ENCODE results near the gene C6orf52.
"Not testable (repeated sequence)": the region's sequence is repeated elsewhere in the genome, so short reads cannot be mapped to it uniquely, and the experiment has no call there.

C6orf52 gene

GRCh38 chr6:10695086-10695657, 756 bp upstream of the C6orf52 start:
- peak; percentile 23 for DNase-seq

DNA sequence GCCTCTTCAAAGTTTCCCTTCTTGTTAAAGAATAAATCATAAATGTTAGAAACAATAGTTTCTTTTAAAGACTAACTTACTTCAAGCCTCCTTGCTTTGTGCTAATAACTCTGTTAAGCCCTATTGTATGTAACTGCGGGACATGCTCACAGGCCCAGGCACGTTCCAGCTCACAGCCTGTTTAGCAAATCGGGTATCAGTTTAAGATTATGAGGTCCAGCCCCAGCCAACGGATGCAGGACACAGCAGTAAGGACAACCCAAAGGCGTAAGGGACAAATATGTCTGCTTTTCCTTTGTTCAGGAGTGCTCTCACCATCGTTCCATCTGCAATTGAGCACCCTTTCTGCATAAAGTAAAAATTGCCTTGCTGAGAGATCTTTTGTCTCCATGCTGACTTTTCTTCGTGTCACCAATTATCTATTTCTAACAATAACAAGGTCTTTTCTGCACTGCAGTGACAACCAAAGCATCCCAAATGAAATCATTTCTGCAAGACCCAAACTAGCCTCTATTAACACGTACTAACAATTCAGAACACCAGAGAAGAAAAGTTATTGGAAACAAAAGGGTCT, 1.4 kb downstream of the C6orf52 start:
- no peak for DNase-seq

DNA sequence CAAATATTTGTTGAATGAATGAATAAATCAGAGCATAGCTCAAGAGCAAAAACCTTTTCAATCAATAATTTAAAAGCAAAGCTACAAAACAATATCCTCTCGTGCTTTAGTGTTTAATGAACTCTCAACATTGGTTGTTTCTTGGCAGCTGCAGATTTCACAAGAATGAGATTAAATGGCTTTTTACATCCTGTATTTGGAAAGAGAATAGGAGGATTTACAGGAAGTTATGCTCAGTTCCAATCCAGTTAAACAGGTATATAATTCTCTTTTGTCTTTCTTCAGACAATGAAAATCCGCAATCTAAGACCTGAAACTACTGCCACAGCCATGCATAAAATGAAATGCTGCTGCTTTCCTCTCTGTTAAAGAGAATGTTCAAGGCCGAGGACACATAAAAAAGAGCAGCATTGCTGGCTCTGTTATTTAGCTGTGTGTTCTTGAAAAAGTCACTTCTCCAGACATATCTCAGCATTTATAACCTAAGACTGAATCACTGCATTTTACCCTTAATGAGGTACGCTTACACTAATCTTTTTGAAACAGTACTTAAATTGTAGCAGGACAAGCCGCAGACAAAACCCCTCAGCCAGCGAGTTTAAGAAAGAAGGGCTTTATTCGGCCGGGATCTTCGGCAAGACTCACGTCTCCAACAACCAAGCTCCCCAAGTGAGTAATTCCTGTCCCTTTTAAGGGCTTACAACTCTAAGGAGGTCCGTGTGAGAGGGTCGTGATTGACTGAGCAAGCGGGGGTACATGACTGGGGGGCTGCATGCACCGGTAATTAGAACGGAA, 3.6 kb downstream of the C6orf52 start:
- DNase-seq, result no peak

DNA sequence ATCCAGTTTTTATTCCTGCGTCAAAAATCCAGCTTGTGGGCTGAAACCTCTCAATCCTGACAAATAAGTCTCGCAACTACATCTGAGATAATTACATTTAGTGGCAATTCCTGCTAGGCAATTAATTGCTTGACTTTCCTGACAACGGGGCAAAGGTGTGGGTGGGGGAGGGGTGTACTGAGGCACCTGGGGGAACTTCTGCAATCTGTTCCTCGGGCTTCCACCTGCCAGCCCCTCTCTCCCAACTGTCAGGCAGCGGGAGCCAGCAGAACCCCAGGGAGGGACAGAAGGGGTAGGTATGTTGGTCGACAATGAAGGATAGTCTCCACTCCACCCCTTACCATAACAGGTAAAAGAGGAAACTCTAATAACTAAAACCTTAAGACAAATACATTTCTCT, 6.8 kb downstream of the C6orf52 start:
- peak; percentile 78 for DNase-seq

DNA sequence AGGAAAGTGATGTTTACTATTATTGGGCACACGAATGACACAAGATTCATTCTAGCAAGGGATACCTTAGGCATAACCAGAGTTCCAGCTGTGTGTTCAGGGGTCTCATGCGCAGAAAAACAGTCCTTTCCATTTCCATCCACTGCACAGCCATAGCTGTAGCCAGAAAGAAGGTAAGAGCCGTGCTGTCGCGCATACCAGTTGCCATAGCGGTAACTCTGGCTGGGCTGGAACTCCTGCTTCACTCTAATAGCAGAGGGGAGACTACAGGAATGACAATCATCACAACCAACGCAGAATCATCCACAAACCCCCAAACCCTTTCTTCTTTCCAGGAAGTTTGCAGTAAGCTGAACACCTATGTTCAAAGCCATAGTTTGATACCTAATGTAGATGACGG, 7.5 kb downstream of the C6orf52 start:
- DNase-seq, result no peak

DNA sequence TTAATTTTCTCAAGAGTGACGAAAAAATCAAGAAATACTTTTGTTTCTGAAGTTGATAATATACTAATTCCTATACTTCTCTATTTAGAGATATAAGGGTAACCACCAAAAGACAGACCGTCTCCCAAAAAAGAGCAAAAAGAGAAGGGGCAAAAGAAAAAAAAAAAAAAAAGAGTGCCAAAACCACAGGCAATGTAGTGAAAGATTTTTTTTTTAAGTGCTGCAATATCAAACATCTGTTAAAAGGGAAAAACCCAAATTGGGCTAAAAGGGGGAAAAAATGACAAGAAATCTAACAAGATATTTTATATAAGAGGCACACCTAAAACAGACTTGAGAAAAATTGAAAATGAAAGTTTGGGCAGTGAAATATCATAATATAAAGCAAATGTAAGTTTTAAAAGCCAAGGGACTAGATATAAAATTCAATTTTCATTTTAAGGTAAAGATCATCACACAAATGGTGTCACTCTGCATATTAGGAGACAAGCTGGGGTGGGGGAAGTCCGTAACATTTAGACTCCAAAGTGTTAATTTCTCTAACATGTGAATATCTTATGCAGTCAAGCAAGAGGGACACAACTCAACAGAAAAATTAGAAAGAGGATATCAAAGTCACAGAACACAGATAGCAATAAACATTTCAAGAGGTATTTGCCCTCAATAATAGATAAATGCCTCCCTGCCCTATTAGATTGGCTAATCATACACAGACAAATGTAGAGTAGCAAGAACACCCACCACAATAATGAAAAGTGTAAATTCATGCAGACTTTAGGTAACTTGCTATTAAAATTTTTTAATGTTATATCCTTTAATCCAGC, 9.1 kb downstream of the C6orf52 start:
- no peak for DNase-seq

DNA sequence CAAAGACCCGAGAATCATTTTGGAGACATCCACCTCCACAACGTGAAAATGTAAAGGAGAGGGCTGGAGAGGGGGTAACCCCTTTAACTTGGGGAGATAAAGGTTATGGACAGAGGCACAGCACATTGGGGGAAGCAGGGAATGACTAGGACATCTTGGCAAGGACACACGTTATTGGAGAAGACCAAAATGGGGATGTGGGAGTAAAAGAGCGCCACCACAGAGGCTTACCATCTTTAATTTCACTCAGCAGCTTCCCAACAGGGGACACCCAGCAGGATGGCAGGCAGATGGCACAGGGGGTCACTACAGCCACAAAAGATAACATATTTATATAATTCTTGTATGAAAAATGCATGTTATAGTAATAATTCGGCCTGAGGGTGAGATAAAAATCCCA, 9.8 kb downstream of the C6orf52 start:
- DNase-seq, result no peak

DNA sequence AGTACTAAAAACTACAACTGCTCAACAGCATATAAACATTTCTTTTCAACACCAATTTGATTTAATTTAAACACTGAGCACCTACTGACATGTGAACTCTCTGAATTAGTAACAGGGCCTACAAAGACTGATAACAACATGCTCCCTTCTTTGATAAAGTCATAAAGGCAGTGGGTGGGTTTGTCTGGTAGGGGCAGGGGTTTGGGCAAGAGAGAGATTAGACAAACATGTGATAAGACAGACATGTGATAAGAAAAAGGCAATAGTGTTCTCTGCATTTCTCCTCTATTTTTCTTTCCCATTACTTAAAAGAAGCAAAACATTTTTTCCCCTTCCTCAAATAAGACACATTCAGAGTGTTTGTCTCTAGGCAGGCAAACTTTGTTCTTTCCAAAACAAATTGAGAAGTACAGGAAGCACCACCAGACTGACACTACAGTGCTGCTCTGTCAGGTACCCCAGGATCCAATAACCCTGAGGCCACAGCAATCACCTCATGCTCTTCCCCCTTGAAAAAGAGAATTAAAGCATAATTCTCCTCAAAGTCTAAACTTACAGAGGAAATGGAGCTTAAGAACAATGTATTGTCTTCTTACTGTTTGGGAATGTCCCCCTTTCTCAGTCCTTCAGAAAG, 11.9 kb downstream of the C6orf52 start:
- DNase-seq, result no peak

DNA sequence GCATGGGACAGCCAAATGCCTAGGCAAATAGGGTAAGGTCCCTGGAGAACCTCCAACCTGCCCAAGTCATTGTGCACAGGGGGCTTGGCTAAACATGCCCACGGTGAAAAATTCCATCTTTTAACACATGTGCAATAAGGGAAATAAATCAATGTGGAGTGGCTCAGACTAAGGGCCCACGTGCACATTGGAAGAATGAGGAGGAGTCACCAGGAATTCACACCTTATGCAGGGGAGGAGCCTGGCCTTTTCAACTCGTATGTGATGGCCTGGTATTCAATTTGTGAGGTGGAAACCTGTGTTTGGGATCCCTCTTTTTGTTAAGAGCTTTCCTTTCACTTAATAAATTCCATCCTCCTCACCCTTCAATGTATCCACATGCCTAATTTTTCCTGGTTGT, 12.6 kb downstream of the C6orf52 start:
- no peak for DNase-seq

DNA sequence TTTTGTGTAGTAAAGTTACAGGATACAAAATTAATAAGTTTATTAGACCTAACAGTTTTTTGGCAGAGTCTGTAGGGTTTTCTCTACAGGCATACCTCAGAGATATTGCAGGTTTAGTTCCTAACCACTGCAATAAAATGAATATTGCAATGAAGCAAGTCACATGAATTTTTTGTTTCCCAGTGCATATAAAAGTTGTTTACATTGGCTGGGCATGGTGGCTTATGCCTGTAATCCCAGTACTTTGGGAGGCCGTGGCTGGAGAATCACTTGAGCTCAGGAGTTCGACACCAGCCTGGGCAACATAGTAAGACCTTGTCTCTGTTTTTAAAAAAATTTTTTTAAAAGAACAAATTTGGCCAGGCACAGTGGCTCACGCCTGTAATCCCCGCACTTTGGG, 16.0 kb downstream of the C6orf52 start:
- DNase-seq, result no peak

GRCh38 chr6:10676403-10676802, 18.0 kb downstream of the C6orf52 start:
- no peak for DNase-seq

DNA sequence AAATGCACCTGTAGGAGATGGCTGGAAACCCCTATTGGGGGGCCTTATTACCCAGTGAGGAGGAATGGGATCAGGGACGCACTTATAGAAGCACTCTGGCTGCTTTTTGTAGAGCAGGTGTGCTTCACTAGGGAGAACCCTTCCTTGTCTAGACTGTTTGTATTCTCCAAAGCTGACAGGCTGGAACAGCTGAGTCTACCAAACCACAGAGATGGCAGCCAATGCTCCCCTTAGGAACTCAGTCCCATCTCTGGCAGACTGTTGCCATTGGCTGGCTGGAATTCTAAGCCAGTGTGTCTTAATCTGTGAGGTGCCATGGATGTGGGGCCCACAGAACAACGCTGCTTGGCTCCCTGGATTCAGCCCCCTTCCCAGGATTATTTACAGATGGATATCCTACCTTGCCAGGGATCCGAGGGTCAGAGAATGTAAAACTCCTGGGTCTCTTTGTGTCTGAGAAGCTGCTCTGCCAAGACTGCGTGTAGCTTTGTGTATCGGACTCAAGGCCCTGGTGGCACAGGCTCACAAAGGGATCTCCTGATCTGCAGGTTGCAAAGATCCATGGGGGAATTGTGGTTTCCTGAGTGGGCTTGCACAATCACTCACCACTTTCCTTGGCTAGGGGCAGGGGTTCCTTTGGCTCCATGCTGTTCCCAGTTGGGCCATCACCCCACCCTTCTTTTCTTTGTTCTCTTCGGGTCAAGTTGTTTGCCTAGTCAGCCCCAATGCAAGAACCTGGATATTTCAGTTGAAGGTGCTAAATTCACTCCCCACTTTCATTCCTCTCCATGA, 26.1 kb downstream of the C6orf52 start:
- no peak for DNase-seq

DNA sequence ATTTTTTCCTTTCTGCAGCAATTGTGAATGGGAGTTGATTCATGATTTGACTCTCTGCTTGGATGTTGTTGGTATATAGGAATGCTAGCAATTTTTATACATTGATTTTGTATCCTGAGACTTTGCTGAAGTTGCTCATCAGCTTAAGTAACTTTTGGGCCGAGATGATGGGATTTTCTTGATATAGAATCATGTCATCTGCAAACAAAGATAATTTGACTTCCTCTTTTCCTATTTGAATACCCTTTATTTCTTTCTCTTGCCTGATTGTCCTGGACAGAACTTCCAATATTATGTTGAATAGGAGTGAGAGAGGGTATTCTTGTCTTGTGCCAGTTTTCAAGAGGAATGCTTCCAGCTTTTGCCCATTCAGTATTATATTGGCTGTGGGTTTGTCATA, 28.8 kb downstream of the C6orf52 start:
- DNase-seq, result not testable (repeated sequence)

DNA sequence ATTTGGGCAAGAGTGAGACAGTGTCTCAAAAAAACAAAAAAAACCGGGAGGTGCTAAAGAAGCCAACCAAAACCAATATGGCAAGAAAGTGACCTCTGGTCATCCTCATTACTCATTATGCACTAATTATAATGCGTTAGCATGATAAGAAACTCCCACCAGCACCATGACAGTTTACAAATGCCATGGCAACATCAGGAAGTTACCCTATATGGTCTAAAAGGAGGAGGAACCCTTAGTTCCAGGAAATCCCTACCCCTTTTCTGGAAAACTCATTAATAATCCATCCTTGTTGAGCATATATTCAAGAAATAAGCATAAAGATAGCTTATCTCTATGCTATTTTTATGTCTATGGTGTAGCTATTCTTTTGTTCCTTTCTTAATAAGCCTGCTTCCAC, 31.7 kb downstream of the C6orf52 start:
- no peak for DNase-seq

DNA sequence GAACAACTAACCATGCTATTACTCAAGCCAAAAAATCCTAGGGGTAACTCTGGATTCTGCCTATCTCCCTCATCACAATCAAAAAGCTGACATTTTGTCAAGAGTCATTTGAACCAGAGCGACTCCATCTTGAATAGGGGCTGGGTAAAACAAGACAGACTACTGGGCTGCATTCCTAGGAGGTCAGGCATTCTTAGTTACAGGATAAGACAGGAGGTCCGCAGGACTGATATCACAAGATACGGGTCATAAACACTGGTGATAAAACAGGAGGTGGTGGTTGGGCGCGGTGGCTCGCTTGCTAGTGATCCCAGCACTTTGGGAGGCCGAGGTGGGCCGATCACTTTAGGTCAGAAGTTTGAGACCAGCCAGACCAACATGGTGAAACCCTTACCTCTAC, 32.2 kb downstream of the C6orf52 start:
- DNase-seq, result no peak

DNA sequence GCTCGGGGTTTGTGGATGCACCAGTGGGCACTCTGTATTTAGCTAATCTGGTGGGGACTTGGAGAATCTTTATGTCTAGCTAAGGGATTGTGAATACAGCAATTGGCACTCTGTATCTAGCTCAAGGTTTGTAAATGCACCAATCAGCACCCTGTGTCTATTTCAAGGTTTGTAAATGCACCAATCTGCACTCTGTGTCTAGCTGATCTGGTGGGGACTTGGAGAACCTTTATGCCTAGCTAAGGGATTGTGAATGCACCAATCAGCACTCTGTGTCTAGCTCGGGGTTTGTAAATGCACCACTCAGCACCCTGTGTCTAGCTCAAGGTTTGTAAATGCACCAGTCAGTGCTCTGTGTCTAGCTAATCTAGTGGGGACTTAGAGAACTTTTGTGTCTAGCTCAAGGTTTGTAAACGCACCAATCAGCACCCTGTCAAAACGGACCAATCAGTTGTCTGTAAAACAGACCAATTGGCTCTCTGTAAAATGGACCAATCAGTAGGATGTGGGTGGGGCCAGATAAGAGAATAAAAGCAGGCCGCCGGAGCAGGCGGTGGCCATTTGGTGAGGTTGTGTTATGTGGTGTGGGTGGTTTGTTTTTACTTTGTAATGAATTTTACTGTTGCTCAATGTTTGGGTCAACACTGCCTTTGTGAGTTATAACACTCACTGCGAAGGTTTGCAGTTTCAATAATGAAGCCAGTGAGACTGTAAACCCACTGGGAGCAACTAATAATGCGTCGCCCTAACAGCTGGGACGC, 33.8 kb downstream of the C6orf52 start:
- DNase-seq, result not testable (repeated sequence)

- peak; percentile 62 for DNase-seq
Measured at GRCh38 chr6:10659699-10660348, 34.6 kb downstream of the C6orf52 start.

DNA sequence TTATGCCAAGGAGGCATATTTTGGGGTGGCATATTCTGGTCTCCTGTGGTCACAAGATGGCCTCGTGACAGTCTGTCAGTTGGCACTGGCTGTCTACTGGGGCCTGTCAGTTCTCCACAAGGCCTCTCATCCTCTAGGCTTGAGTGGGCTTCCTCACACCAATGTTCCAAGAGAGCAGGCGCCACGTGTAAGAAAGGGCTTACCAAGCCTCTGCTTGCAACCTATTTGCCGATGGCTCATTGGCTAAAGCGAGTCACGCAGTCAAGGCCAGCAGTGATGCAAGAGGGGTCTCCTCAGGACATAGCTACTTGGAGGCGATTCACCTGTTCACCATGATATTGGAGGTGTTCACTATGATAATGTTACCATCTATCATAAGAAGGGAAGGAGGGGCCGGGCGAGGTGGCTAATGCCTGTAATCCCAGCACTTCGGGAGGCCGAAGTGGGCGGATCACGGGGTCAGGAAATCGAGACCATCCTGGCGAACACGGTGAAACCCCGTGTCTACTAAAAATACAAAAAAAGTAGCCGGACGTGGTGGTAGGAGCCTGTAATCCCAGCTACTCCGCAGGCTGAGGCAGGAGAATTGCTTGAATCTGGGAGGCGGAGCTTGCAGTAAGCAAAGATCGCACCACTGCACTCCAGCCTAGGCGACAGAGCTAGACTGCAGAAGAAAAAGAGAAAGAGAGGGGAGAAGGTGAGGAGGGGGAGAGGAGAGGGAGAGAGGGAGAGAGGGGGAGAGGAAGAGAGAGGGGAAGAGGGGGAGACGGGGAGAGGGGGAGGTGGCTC, 35.3 kb downstream of the C6orf52 start:
- peak; percentile 41 for DNase-seq

DNA sequence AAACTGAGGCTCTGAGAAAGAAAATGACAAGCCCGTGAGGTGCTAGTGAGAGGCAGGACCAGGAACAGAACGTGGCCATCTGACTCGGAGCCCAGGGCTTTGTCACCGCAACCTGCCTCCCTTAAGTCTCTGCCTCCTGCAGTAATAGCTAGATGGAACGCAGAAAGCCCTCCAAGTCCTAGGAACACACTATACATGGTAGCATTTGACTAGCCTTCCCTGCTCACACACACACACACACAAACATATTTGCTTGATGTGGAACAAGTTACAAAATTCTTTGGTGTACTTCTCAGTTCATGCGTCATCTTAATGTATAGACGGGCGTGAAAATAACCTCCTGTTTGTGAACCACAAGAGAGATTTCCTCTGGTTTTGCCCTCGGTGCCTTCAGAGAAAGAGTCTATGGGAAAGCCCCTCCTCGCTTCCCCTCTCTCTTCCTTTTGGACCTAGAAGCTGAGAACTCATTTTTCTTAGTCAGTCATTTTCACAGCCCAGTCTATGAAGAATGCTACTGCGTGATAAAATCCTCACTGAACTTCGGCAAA, 38.8 kb downstream of the C6orf52 start:
- no peak for DNase-seq

GRCh38 chr6:10644225-10644624, 50.2 kb downstream of the C6orf52 start:
- DNase-seq, result no peak

Data from NCI-H146 (cell line).